GM15510 (cell line): ENCODE data around the gene STPG1.

ENCODE experiments used
- POLR2A ChIP-seq: IDR thresholded peaks from 3 replicates; pipeline ENCODE4 v1.6.1; 2011; ENCODE audit warnings: borderline replicate concordance; ENCODE audit not compliant: insufficient read length; ENCODE audit errors: extremely low read depth

Gene STPG1

DNA sequence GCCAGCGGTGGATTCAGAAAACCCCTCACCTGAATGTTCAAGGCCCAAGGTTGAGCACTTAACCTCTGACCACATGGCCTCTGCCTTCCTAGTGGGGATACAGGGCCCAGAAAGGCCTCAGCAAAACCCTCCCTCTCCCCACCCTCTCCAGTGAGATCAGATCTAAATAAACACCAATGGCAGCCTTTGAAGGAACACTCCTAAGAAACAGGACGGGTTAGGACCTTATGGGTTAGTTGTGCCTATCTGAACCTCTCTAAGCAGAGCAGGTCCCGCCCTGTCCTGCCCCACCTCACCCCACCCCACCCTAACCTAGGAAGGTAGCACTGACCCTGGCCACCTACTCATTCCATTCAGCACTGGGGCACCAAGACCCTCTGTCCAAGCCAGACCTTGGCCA lies 102.3 kb downstream of the STPG1 start:
- no peak for TF ChIP-seq POLR2A

DNA sequence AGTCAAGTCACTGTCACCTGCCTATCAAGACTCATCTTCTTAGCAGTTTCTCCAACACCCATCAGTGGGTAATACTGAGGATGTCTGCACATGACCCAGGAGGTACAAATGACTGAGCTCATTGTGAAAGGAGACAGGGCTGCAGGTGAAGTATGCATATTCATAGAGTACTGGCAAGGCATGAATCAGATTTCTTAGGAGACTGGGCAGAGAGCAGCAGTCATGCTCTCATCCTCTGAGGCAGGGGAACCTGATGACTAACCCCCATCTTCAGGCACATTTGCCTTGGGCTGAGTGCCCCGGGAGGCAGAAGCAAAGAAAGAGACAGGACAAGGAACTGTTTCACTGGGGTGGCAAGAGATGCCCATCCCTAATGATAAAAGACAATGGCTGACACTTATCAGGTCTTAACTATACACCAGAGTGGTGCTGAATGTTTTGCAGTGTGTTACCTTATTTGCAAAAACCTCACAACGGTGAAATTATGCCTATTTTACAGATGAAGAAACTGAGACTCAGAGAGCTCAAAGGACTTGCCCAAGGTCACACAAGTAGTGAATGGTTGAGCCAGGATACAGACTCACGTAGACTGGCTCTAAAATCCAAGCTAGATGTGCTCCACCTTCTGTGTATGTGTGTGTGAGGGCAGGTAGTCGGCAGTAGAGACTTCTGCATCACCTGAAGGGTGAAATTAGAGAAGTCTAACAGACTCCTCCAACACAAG lies 103.7 kb downstream of the STPG1 start:
- TF ChIP-seq POLR2A: no peak

DNA sequence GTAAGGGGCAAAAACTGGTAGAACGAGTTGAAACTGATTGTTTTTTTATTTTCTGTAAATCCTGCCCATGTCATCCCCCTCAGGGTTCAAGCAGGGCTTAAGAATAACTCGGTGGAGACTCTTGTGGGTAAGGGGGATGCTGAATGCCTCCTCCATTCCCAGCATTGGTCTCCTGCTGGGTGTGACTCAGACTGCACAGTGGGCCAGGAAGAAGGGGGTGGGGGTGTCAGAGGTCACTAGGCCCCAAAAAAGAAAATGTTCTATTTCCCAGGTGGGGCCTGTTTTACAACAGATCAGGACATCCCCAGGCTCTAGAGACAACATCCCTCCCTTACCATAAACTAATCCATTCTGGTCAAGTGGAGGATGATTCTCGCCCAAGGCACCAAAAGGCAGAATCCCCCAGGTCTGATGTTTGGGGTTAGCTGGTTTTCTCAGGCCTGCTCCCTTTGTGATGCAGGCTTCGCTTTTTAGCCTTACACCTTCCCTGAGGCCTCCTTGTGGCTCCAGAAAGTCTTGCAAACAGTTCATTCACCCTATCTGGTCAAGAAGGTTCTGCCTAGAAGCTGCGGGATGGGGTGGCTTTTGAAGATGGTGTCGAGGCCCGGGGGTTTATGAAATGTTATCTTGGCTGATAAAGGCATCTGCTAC lies 105.1 kb downstream of the STPG1 start:
- TF ChIP-seq POLR2A: no peak
